ENCODE results near the gene KCNN3. TPM values are rescaled to one million over a fixed set of nuclear protein-coding genes. Genes with fewer than 3 reads are reported as not detected.
A peak's percentile ranks its signal among the peaks of the same experiment; 100 is the strongest.

KCNN3 gene
- total RNA-seq, 2 experiments from 2014 or later, result 0.02 to 0.14 TPM

- no peak for DNase-seq
- H3K4me3 Mint-ChIP-seq, result peak overlapping the region; percentile 58
- peaks cover 59% of the 10 kb centered on the region for H3K4me1 Mint-ChIP-seq (ENCODE audit: low read depth)
- ChIA-PET POLR2A (interaction anchor here (0.5 to 1.0 kb wide), 2 partner anchors 12 to 59 kb away, joined by 3 read pairs; no protein-coding TSS in a partner anchor), CTCF (interaction anchor here (0.6 to 3.4 kb wide), 6 partner anchors 17 to 187 kb away, joined by 3 to 15 read pairs (median 5); no protein-coding TSS in a partner anchor)
- no peaks in the 10 kb centered on the region for H3K36me3 Mint-ChIP-seq
- intact Hi-C loops (cut with micrococcal nuclease), result loop anchor here (5.0 kb wide), 1 partner anchor 139 kb away; the partner anchor contains the start of gene ADAR
- no peaks in the 10 kb centered on the region for H3K9me3 Mint-ChIP-seq
- no peak overlapping the region for H3K27ac Mint-ChIP-seq
- peaks cover 5% of the 10 kb centered on the region for H3K27me3 Mint-ChIP-seq
Observed at GRCh38 chr1:154746622-154747299, 123.3 kb downstream of the KCNN3 start.

- H3K36me3 Mint-ChIP-seq, result no peaks in the 10 kb centered on the region
- no peaks in the 10 kb centered on the region for H3K9me3 Mint-ChIP-seq
- DNase-seq, result no peak
- H3K4me3 Mint-ChIP-seq, result no peak overlapping the region
- POLR2A ChIA-PET, result interaction anchor here (1.0 kb wide), 1 partner anchor 9 kb away, joined by 3 read pairs; no protein-coding TSS in a partner anchor
- intact Hi-C loops (cut with micrococcal nuclease), result loop anchor here (2.0 to 5.0 kb wide), 2 partner anchors 17 to 139 kb away; partner anchors contain the start of gene ADAR
- H3K4me1 Mint-ChIP-seq (ENCODE audit: low read depth), result peaks cover 52% of the 10 kb centered on the region
- CTCF ChIA-PET, result interaction anchor here (1.0 to 3.4 kb wide), 4 partner anchors 9 to 186 kb away, joined by 4 to 15 read pairs (median 8); no protein-coding TSS in a partner anchor
- no peak overlapping the region for H3K27ac Mint-ChIP-seq
- H3K27me3 Mint-ChIP-seq, result peaks cover 5% of the 10 kb centered on the region
Observed at GRCh38 chr1:154745750-154746425, 124.2 kb downstream of the KCNN3 start.

- peaks cover 52% of the 10 kb centered on the region for H3K4me1 Mint-ChIP-seq (ENCODE audit: low read depth)
- peaks cover 5% of the 10 kb centered on the region for H3K27me3 Mint-ChIP-seq
- H3K4me3 Mint-ChIP-seq, result no peak overlapping the region
- ChIA-PET POLR2A (interaction anchor here (0.6 to 1.6 kb wide), 6 partner anchors 9 to 115 kb away, joined by 3 to 4 read pairs (median 3); no protein-coding TSS in a partner anchor), CTCF (interaction anchor here (0.9 to 3.4 kb wide), 5 partner anchors 9 to 185 kb away, joined by 3 to 15 read pairs (median 4); no protein-coding TSS in a partner anchor)
- H3K27ac Mint-ChIP-seq, result no peak overlapping the region
- DNase-seq, result peak; percentile 79
- intact Hi-C loops (cut with micrococcal nuclease), result loop anchor here (2.0 to 5.0 kb wide), 2 partner anchors 17 to 138 kb away; partner anchors contain the start of gene ADAR
- H3K9me3 Mint-ChIP-seq, result no peaks in the 10 kb centered on the region
- H3K36me3 Mint-ChIP-seq, result no peaks in the 10 kb centered on the region
Observed at GRCh38 chr1:154745286-154745731, 124.8 kb downstream of the KCNN3 start.

GRCh38 chr1:154744352-154745035 is 125.6 kb downstream of the KCNN3 start:
- intact Hi-C loops (cut with micrococcal nuclease), result loop anchor here (2.0 to 5.0 kb wide), 2 partner anchors 16 to 137 kb away; partner anchors contain the start of gene ADAR
- DNase-seq, result no peak
- CTCF ChIA-PET, result interaction anchor here (0.9 to 1.1 kb wide), 5 partner anchors 8 to 75 kb away, joined by 3 to 5 read pairs (median 3); no protein-coding TSS in a partner anchor
- Mint-ChIP-seq H3K27ac (no peak overlapping the region), H3K4me1 (ENCODE audit: low read depth) (peaks cover 55% of the 10 kb centered on the region), H3K27me3 (peaks cover 5% of the 10 kb centered on the region), H3K4me3 (no peak overlapping the region), H3K36me3 (no peaks in the 10 kb centered on the region), H3K9me3 (no peaks in the 10 kb centered on the region)
- POLR2A ChIA-PET, result interaction anchor here (0.5 to 1.6 kb wide), 7 partner anchors 8 to 116 kb away, joined by 3 to 4 read pairs (median 3); no protein-coding TSS in a partner anchor

GRCh38 chr1:154743526-154744036 is 126.5 kb downstream of the KCNN3 start:
- no peak overlapping the region for H3K27ac Mint-ChIP-seq
- POLR2A ChIA-PET, result interaction anchor here (0.5 to 1.6 kb wide), 2 partner anchors 16 to 116 kb away, joined by 3 read pairs; no protein-coding TSS in a partner anchor
- no peaks in the 10 kb centered on the region for H3K9me3 Mint-ChIP-seq
- CTCF ChIA-PET, result interaction anchor here (1.1 kb wide), 1 partner anchor 74 kb away, joined by 3 read pairs; no protein-coding TSS in a partner anchor
- no peak for DNase-seq
- no peak overlapping the region for H3K4me3 Mint-ChIP-seq
- H3K27me3 Mint-ChIP-seq, result peaks cover 12% of the 10 kb centered on the region
- H3K4me1 Mint-ChIP-seq (ENCODE audit: low read depth), result peaks cover 55% of the 10 kb centered on the region
- H3K36me3 Mint-ChIP-seq, result no peaks in the 10 kb centered on the region
- intact Hi-C loops (cut with micrococcal nuclease), result loop anchor here (2.0 kb wide), 1 partner anchor 15 kb away; no protein-coding TSS in a partner anchor

GRCh38 chr1:154742606-154743005 is 127.5 kb downstream of the KCNN3 start:
- intact Hi-C loops (cut with micrococcal nuclease), result no loop called here
- POLR2A ChIA-PET, result no interaction called here
- H3K9me3 Mint-ChIP-seq, result no peaks in the 10 kb centered on the region
- peaks cover 18% of the 10 kb centered on the region for H3K27me3 Mint-ChIP-seq
- peaks cover 54% of the 10 kb centered on the region for H3K4me1 Mint-ChIP-seq (ENCODE audit: low read depth)
- H3K27ac Mint-ChIP-seq, result no peak overlapping the region
- no peaks in the 10 kb centered on the region for H3K36me3 Mint-ChIP-seq
- CTCF ChIA-PET, result interaction anchor here (0.7 kb wide), 1 partner anchor 18 kb away, joined by 3 read pairs; no protein-coding TSS in a partner anchor
- no peak overlapping the region for H3K4me3 Mint-ChIP-seq
- DNase-seq, result no peak

GRCh38 chr1:154741741-154742495 is 128.2 kb downstream of the KCNN3 start:
- no peaks in the 10 kb centered on the region for H3K9me3 Mint-ChIP-seq
- ChIA-PET CTCF (interaction anchor here (0.7 to 1.4 kb wide), 2 partner anchors 11 to 18 kb away, joined by 3 read pairs; no protein-coding TSS in a partner anchor), POLR2A (no interaction called here)
- no peak overlapping the region for H3K4me3 Mint-ChIP-seq
- peaks cover 54% of the 10 kb centered on the region for H3K4me1 Mint-ChIP-seq (ENCODE audit: low read depth)
- H3K27ac Mint-ChIP-seq, result no peak overlapping the region
- no peak for DNase-seq
- peaks cover 21% of the 10 kb centered on the region for H3K27me3 Mint-ChIP-seq
- no peaks in the 10 kb centered on the region for H3K36me3 Mint-ChIP-seq
- intact Hi-C loops (cut with micrococcal nuclease), result no loop called here

- no peak overlapping the region for H3K4me3 Mint-ChIP-seq
- no peaks in the 10 kb centered on the region for H3K9me3 Mint-ChIP-seq
- H3K27me3 Mint-ChIP-seq, result peaks cover 23% of the 10 kb centered on the region
- CTCF ChIA-PET, result interaction anchor here (1.4 kb wide), 1 partner anchor 11 kb away, joined by 3 read pairs; no protein-coding TSS in a partner anchor
- H3K27ac Mint-ChIP-seq, result no peak overlapping the region
- POLR2A ChIA-PET, result no interaction called here
- H3K4me1 Mint-ChIP-seq (ENCODE audit: low read depth), result peaks cover 54% of the 10 kb centered on the region
- intact Hi-C loops (cut with micrococcal nuclease), result no loop called here
- no peak for DNase-seq
- H3K36me3 Mint-ChIP-seq, result no peaks in the 10 kb centered on the region
Observed at GRCh38 chr1:154741327-154741726, 128.8 kb downstream of the KCNN3 start.

- ChIA-PET POLR2A (no interaction called here), CTCF (interaction anchor here (2.1 kb wide), 1 partner anchor 8 kb away, joined by 7 read pairs; no protein-coding TSS in a partner anchor)
- no peak overlapping the region for H3K4me3 Mint-ChIP-seq
- no peak overlapping the region for H3K27ac Mint-ChIP-seq
- peaks cover 23% of the 10 kb centered on the region for H3K27me3 Mint-ChIP-seq
- no peak for DNase-seq
- H3K9me3 Mint-ChIP-seq, result no peaks in the 10 kb centered on the region
- H3K4me1 Mint-ChIP-seq (ENCODE audit: low read depth), result peaks cover 46% of the 10 kb centered on the region
- no peaks in the 10 kb centered on the region for H3K36me3 Mint-ChIP-seq
- intact Hi-C loops (cut with micrococcal nuclease), result no loop called here
Observed at GRCh38 chr1:154739654-154740053, 130.4 kb downstream of the KCNN3 start.

GRCh38 chr1:154736841-154737240 is 133.2 kb downstream of the KCNN3 start:
- peak; percentile 82 for DNase-seq
- peaks cover 42% of the 10 kb centered on the region for H3K4me1 Mint-ChIP-seq (ENCODE audit: low read depth)
- H3K9me3 Mint-ChIP-seq, result no peaks in the 10 kb centered on the region
- peaks cover 25% of the 10 kb centered on the region for H3K27me3 Mint-ChIP-seq
- no peak overlapping the region for H3K4me3 Mint-ChIP-seq
- peak overlapping the region; percentile 35 for H3K27ac Mint-ChIP-seq
- no peaks in the 10 kb centered on the region for H3K36me3 Mint-ChIP-seq
- CTCF ChIA-PET, result interaction anchor here (1.0 to 1.6 kb wide), 4 partner anchors 8 to 127 kb away, joined by 4 to 9 read pairs (median 4); no protein-coding TSS in a partner anchor
- POLR2A ChIA-PET, result interaction anchor here (0.6 to 0.9 kb wide), 2 partner anchors 8 to 92 kb away, joined by 3 read pairs; no protein-coding TSS in a partner anchor
- intact Hi-C loops (cut with micrococcal nuclease), result loop anchor here (1.0 to 2.0 kb wide), 2 partner anchors 22 to 54 kb away; no protein-coding TSS in a partner anchor

Measured in activated CD4-positive, alpha-beta memory T cell treated with anti-CD3 and anti-CD28 coated beads for 36 hours (primary cell).